ENCODE results near the gene UNC119.
"Not testable (repeated sequence)": the region's sequence is repeated elsewhere in the genome, so short reads cannot be mapped to it uniquely, and the experiment has no call there.

The UNC119 gene

GRCh38 chr17:28540231-28540630, 12.2 kb downstream of the UNC119 start:
- peak; percentile 9 for DNase-seq

- DNase-seq: no peak
These were observed 14.0 kb downstream of the UNC119 start for GRCh38 chr17:28538296-28538895.

- DNase-seq: no peak
These were observed 15.2 kb downstream of the UNC119 start for GRCh38 chr17:28537219-28537610.

GRCh38 chr17:28536532-28537218, 15.7 kb downstream of the UNC119 start:
- DNase-seq: no peak

GRCh38 chr17:28534740-28535375, 17.6 kb downstream of the UNC119 start:
- DNase-seq: no peak

- no peak for DNase-seq
These were observed 19.2 kb downstream of the UNC119 start for GRCh38 chr17:28533091-28533807.

- no peak for DNase-seq
These were observed 20.1 kb downstream of the UNC119 start for GRCh38 chr17:28532050-28532960.

- DNase-seq: no peak
These were observed 21.5 kb downstream of the UNC119 start for GRCh38 chr17:28530926-28531325.

- DNase-seq: no peak
These were observed 22.2 kb downstream of the UNC119 start for GRCh38 chr17:28530250-28530649.

GRCh38 chr17:28529013-28529400, 23.4 kb downstream of the UNC119 start:
- no peak for DNase-seq

GRCh38 chr17:28528327-28529012, 24.0 kb downstream of the UNC119 start:
- no peak for DNase-seq

GRCh38 chr17:28527859-28528258, 24.6 kb downstream of the UNC119 start:
- DNase-seq: no peak

GRCh38 chr17:28527181-28527681, 25.2 kb downstream of the UNC119 start:
- no peak for DNase-seq

- DNase-seq: no peak
These were observed 26.0 kb downstream of the UNC119 start for GRCh38 chr17:28526381-28526780.

GRCh38 chr17:28524476-28525424, 27.7 kb downstream of the UNC119 start:
- DNase-seq: no peak

GRCh38 chr17:28523876-28524275, 28.5 kb downstream of the UNC119 start:
- no peak for DNase-seq

GRCh38 chr17:28523186-28523585, 29.2 kb downstream of the UNC119 start:
- no peak for DNase-seq

- DNase-seq: not testable (repeated sequence)
These were observed 30.1 kb downstream of the UNC119 start for GRCh38 chr17:28522281-28522680.

GRCh38 chr17:28521311-28522085, 30.9 kb downstream of the UNC119 start:
- peak; percentile 49 for DNase-seq

GRCh38 chr17:28520687-28521086, 31.7 kb downstream of the UNC119 start:
- DNase-seq: no peak
